Measurements from ENCODE around the gene C1QL2.

The C1QL2 gene

GRCh38 chr2:119158563-119159347 lies at the start of gene C1QL2:
Gene C1QL2 (minus strand): TSS chr2:119158751. CDS start chr2:119158269, 482 bp downstream.
- DNase-seq, result no peak

GRCh38 chr2:119207447-119207846 lies 48.9 kb upstream of the C1QL2 start:
- no peak for DNase-seq

- no peak for DNase-seq
These were observed 47.6 kb upstream of the C1QL2 start for GRCh38 chr2:119206201-119206600.

GRCh38 chr2:119205001-119205706 lies 46.6 kb upstream of the C1QL2 start:
- DNase-seq, result no peak

- no peak for DNase-seq
These were observed 46.0 kb upstream of the C1QL2 start for GRCh38 chr2:119204525-119204924.

- no peak for DNase-seq
These were observed 44.2 kb upstream of the C1QL2 start for GRCh38 chr2:119202610-119203310.

- no peak for DNase-seq
These were observed 43.3 kb upstream of the C1QL2 start for GRCh38 chr2:119201815-119202214.

- no peak for DNase-seq
These were observed 39.8 kb upstream of the C1QL2 start for GRCh38 chr2:119198240-119198840.

GRCh38 chr2:119197529-119198239 lies 39.1 kb upstream of the C1QL2 start:
- no peak for DNase-seq

GRCh38 chr2:119197126-119197405 lies 38.5 kb upstream of the C1QL2 start:
- no peak for DNase-seq

- no peak for DNase-seq
These were observed 38.0 kb upstream of the C1QL2 start for GRCh38 chr2:119196301-119197125.

GRCh38 chr2:119195887-119196286 lies 37.3 kb upstream of the C1QL2 start:
- no peak for DNase-seq

- no peak for DNase-seq
These were observed 36.5 kb upstream of the C1QL2 start for GRCh38 chr2:119195001-119195400.

- no peak for DNase-seq
These were observed 34.3 kb upstream of the C1QL2 start for GRCh38 chr2:119192893-119193292.

- no peak for DNase-seq
These were observed 32.0 kb upstream of the C1QL2 start for GRCh38 chr2:119190321-119191111.

GRCh38 chr2:119184512-119184911 lies 26.0 kb upstream of the C1QL2 start:
- DNase-seq, result no peak

- DNase-seq, result no peak
These were observed 23.4 kb upstream of the C1QL2 start for GRCh38 chr2:119181791-119182445.

GRCh38 chr2:119181391-119181790 lies 22.8 kb upstream of the C1QL2 start:
- DNase-seq, result no peak

GRCh38 chr2:119180892-119181291 lies 22.3 kb upstream of the C1QL2 start:
- DNase-seq, result no peak

GRCh38 chr2:119179991-119180390 lies 21.4 kb upstream of the C1QL2 start:
- no peak for DNase-seq

- DNase-seq, result no peak
These were observed 20.7 kb upstream of the C1QL2 start for GRCh38 chr2:119179202-119179601.

Data from NCI-H187 treated with DMSO at 0.1 percent for 48 hours (cell line).